K562 (cell line): ENCODE data around the gene ASPRV1. TPM values are rescaled to one million over a fixed set of nuclear protein-coding genes. Genes with fewer than 3 reads are reported as not detected.

ENCODE experiments used
- BRD4 ChIP-seq: fragments of 200-600 bp; sonication (generic); IDR thresholded peaks from 2 replicates; pipeline ENCODE4 v1.6.1; 2017; ENCODE audit warnings: inconsistent platforms
- DNMT1 ChIP-seq: fragments of 450-650 bp; IDR thresholded peaks from 2 replicates; pipeline ENCODE4 v1.6.1; 2016; ENCODE audit warnings: antibody characterized with exemption, mild to moderate bottlenecking
- ETS2 ChIP-seq: IDR thresholded peaks from 2 replicates; pipeline ENCODE4 v1.6.1; 2016; ENCODE audit warnings: borderline replicate concordance, missing genetic modification characterization, mild to moderate bottlenecking, moderate library complexity, missing compliant biosample characterization; ENCODE audit not compliant: poor library complexity, severe bottlenecking
- ETV1 ChIP-seq: fragments of 450-650 bp; conservative IDR thresholded peaks from 2 replicates; pipeline ENCODE4 v1.6.1; 2016; ENCODE audit warnings: missing genetic modification characterization, control low read depth, low read depth, missing compliant biosample characterization
- EWSR1 ChIP-seq: fragments of 450-650 bp; IDR thresholded peaks from 2 replicates; pipeline ENCODE4 v1.6.1; 2018; ENCODE audit warnings: borderline replicate concordance, mild to moderate bottlenecking, low read depth, moderate library complexity; ENCODE audit not compliant: partially characterized antibody
- FOXJ3 ChIP-seq: sonication (generic); formaldehyde crosslinking; IDR thresholded peaks from 2 replicates; pipeline ENCODE4 v1.4.0; 2020; ENCODE audit warnings: mild to moderate bottlenecking, missing genetic modification reagents
- FUS ChIP-seq: fragments of 200-400 bp; formaldehyde crosslinking; optimal IDR thresholded peaks from 2 replicates; pipeline ENCODE3; 2017; ENCODE audit warnings: low read depth, low read length
- HOXB6 ChIP-seq: fragments of 250-450 bp; sonication (Bioruptor Pico); IDR thresholded peaks from 2 replicates; pipeline ENCODE4 v1.5.1; 2022; ENCODE audit warnings: mild to moderate bottlenecking, borderline replicate concordance
- NR2F6 ChIP-seq: fragments of 450-650 bp; formaldehyde crosslinking; IDR thresholded peaks from 2 replicates; pipeline ENCODE4 v1.4.0; 2020; ENCODE audit warnings: mild to moderate bottlenecking
- PRMT5 ChIP-seq: sonication (generic); formaldehyde crosslinking; IDR thresholded peaks from 2 replicates; pipeline ENCODE4 v1.5.0; 2020; ENCODE audit warnings: missing genetic modification reagents
- TAF7 ChIP-seq: fragments of 450-650 bp; IDR thresholded peaks from 2 replicates; pipeline ENCODE4 v1.6.1; 2016; ENCODE audit warnings: missing genetic modification characterization, missing compliant biosample characterization
- ZBTB17 ChIP-seq: fragments of 450-650 bp; formaldehyde crosslinking; IDR thresholded peaks from 2 replicates; pipeline ENCODE4 v1.4.0; 2020; ENCODE audit warnings: mild to moderate bottlenecking
- polyA plus RNA-seq, 8 experiments: library from polyadenylated mRNA; depleted of rRNA in 4 of 8; stranded (reverse) in 5 of 8; unstranded in 3 of 8; fragments of >200 nt; fragmentation: Nextera tagmentation in 2 of 8; fragmentation: Illumina TruSeq in 1 of 8; extraction: Ambion mirVana in 2 of 8; extraction: Trizol in 1 of 8; gene quantifications; 2 replicates each; pipeline versions ENCODE4 v1.2.1 to v1.2.3, GENCODE V29; 2011 to 2014; ENCODE audit warnings: inconsistent platforms in 1 of 8, missing spikeins in 1 of 8
- total RNA-seq, 7 experiments: library from RNA; depleted of rRNA in 6 of 7; stranded (reverse); fragments of >200 nt in 6 of 7; fragmentation: Illumina TruSeq in 2 of 7; extraction: Trizol in 2 of 7; gene quantifications; 2 replicates each; pipeline versions ENCODE4 v1.2.1 to v1.2.3, GENCODE V29; 2011 to 2021; ENCODE audit warnings: low replicate concordance in 1 of 7
- TF ChIP-seq, protein P1 (sequence below): fragments of 150-350 bp; IDR thresholded peaks from 2 replicates; pipeline ENCODE4 v1.6.1; 2014; ENCODE audit warnings: low read depth, mild to moderate bottlenecking, low read length, borderline replicate concordance
- TF ChIP-seq, protein P2 (sequence below): IDR thresholded peaks from 2 replicates; pipeline ENCODE4 v1.6.1; 2016; ENCODE audit warnings: missing genetic modification characterization, missing compliant biosample characterization
- TF ChIP-seq, protein P3 (sequence below): fragments of 450-650 bp; formaldehyde crosslinking; IDR thresholded peaks from 2 replicates; pipeline ENCODE4 v1.4.0; 2022; ENCODE audit warnings: mild to moderate bottlenecking, moderate library complexity
- TF ChIP-seq, protein P4 (sequence below): fragments of 250-450 bp; sonication (Bioruptor Pico); IDR thresholded peaks from 2 replicates; pipeline ENCODE4 v1.4.0; 2020; ENCODE audit warnings: mild to moderate bottlenecking, moderate library complexity, borderline replicate concordance
- TF ChIP-seq, protein P5 (sequence below): fragments of 450-650 bp; IDR thresholded peaks from 2 replicates; pipeline ENCODE4 v1.6.1; 2018; ENCODE audit warnings: mild to moderate bottlenecking, low read depth; ENCODE audit not compliant: partially characterized antibody

The ASPRV1 gene
- total and polyA plus RNA-seq, 9 of the 15 experiments (the other 6 are each of a cell fraction or from before 2014, with no cell fraction given), result 0.17 to 0.72 (median 0.47) TPM; not detected in 1

DNA sequence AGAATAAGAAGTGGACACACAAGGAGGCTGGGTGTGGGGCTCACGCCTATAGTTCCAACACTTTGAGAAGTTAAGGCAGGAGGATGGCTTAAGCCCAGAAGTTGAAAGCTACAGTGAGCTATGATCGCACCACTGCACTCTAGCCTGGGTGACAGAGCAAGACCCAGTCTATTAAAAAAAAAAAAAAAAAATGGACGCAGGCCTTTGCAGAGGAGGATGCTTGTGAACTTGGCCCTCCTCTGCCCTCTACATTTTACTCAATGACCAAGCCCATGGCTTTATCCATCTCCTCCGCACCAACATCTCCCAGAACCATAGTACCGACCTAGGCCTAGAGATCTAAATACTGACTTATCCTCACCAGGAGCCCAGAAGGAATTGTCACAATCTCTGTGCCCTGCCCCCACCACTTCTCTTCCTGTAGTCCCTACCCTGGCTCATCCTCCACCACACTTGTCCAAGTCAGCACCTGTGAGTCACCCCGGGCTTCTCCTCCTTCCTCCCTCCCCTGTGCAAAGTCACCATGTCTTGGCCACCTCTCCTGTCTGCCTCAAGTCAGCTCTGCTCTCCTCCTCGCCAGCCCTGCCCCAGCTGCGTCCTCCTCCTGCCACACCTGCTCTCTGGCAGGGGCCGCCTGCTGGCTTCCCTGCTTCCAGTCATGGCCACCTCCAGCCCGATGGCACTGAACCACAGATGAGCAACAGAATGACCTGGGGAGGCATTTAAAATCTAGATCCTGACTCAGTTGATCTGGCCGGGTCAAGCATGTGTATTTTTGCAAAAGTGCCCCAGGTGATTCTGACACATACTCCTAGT is 35.8 kb upstream of the ASPRV1 start (continued):
- TF ChIP-seq, protein P1, sequence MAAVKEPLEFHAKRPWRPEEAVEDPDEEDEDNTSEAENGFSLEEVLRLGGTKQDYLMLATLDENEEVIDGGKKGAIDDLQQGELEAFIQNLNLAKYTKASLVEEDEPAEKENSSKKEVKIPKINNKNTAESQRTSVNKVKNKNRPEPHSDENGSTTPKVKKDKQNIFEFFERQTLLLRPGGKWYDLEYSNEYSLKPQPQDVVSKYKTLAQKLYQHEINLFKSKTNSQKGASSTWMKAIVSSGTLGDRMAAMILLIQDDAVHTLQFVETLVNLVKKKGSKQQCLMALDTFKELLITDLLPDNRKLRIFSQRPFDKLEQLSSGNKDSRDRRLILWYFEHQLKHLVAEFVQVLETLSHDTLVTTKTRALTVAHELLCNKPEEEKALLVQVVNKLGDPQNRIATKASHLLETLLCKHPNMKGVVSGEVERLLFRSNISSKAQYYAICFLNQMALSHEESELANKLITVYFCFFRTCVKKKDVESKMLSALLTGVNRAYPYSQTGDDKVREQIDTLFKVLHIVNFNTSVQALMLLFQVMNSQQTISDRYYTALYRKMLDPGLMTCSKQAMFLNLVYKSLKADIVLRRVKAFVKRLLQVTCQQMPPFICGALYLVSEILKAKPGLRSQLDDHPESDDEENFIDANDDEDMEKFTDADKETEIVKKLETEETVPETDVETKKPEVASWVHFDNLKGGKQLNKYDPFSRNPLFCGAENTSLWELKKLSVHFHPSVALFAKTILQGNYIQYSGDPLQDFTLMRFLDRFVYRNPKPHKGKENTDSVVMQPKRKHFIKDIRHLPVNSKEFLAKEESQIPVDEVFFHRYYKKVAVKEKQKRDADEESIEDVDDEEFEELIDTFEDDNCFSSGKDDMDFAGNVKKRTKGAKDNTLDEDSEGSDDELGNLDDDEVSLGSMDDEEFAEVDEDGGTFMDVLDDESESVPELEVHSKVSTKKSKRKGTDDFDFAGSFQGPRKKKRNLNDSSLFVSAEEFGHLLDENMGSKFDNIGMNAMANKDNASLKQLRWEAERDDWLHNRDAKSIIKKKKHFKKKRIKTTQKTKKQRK, result no peak
- TF ChIP-seq ZBTB17 (no peak), FUS (no peak), HOXB6 (CRISPR knock-in tag) (no peak), PRMT5 (CRISPR knock-in tag) (no peak), DNMT1 (no peak), ETS2 (tag) (no peak), ETV1 (tag) (peak; percentile 75), TAF7 (tag) (no peak), EWSR1 (no peak), BRD4 (no peak), NR2F6 (CRISPR knock-in tag) (no peak), FOXJ3 (CRISPR knock-in tag) (no peak)
- TF ChIP-seq, protein P2, sequence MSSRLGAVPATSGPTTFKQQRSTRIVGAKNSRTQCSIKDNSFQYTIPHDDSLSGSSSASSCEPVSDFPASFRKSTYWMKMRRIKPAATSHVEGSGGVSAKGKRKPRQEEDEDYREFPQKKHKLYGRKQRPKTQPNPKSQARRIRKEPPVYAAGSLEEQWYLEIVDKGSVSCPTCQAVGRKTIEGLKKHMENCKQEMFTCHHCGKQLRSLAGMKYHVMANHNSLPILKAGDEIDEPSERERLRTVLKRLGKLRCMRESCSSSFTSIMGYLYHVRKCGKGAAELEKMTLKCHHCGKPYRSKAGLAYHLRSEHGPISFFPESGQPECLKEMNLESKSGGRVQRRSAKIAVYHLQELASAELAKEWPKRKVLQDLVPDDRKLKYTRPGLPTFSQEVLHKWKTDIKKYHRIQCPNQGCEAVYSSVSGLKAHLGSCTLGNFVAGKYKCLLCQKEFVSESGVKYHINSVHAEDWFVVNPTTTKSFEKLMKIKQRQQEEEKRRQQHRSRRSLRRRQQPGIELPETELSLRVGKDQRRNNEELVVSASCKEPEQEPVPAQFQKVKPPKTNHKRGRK (tag), result no peak
- TF ChIP-seq, protein P3, sequence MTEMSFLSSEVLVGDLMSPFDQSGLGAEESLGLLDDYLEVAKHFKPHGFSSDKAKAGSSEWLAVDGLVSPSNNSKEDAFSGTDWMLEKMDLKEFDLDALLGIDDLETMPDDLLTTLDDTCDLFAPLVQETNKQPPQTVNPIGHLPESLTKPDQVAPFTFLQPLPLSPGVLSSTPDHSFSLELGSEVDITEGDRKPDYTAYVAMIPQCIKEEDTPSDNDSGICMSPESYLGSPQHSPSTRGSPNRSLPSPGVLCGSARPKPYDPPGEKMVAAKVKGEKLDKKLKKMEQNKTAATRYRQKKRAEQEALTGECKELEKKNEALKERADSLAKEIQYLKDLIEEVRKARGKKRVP, result no peak
- TF ChIP-seq, protein P4, sequence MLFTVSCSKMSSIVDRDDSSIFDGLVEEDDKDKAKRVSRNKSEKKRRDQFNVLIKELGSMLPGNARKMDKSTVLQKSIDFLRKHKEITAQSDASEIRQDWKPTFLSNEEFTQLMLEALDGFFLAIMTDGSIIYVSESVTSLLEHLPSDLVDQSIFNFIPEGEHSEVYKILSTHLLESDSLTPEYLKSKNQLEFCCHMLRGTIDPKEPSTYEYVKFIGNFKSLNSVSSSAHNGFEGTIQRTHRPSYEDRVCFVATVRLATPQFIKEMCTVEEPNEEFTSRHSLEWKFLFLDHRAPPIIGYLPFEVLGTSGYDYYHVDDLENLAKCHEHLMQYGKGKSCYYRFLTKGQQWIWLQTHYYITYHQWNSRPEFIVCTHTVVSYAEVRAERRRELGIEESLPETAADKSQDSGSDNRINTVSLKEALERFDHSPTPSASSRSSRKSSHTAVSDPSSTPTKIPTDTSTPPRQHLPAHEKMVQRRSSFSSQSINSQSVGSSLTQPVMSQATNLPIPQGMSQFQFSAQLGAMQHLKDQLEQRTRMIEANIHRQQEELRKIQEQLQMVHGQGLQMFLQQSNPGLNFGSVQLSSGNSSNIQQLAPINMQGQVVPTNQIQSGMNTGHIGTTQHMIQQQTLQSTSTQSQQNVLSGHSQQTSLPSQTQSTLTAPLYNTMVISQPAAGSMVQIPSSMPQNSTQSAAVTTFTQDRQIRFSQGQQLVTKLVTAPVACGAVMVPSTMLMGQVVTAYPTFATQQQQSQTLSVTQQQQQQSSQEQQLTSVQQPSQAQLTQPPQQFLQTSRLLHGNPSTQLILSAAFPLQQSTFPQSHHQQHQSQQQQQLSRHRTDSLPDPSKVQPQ (CRISPR knock-in tag), result no peak
- TF ChIP-seq, protein P5, sequence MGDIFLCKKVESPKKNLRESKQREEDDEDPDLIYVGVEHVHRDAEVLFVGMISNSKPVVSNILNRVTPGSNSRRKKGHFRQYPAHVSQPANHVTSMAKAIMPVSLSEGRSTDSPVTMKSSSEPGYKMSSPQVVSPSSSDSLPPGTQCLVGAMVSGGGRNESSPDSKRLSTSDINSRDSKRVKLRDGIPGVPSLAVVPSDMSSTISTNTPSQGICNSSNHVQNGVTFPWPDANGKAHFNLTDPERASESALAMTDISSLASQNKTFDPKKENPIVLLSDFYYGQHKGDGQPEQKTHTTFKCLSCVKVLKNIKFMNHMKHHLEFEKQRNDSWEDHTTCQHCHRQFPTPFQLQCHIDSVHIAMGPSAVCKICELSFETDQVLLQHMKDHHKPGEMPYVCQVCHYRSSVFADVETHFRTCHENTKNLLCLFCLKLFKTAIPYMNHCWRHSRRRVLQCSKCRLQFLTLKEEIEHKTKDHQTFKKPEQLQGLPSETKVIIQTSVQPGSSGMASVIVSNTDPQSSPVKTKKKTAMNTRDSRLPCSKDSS, result no peak
